Germinal center (tissue), 1 donor: Measurements from ENCODE around the gene BRSK2.
A peak's percentile ranks its signal among the peaks of the same experiment; 100 is the strongest.

Experiments used
- DNase-seq: peaks from one replicate; pipeline ENCODE4 v3.0.0; 2012; ENCODE audit warnings: mixed read lengths, low spot score

Gene BRSK2

GRCh38 chr11:1375955-1376258 lies 13.8 kb upstream of the BRSK2 start:
- DNase-seq = no peak

GRCh38 chr11:1377231-1377780 lies 12.4 kb upstream of the BRSK2 start:
- DNase-seq = no peak

GRCh38 chr11:1381793-1382425 lies 7.8 kb upstream of the BRSK2 start:
- DNase-seq = no peak

- DNase-seq = no peak
Measured at GRCh38 chr11:1382429-1382828, 7.3 kb upstream of the BRSK2 start.

GRCh38 chr11:1382831-1383607 lies 6.7 kb upstream of the BRSK2 start:
- peak; percentile 87 for DNase-seq

GRCh38 chr11:1384199-1384970 lies 5.3 kb upstream of the BRSK2 start:
- no peak for DNase-seq

GRCh38 chr11:1387521-1387920 lies 2.2 kb upstream of the BRSK2 start:
- no peak for DNase-seq

- no peak for DNase-seq
Measured at GRCh38 chr11:1387961-1388762, 1.6 kb upstream of the BRSK2 start.

- DNase-seq = no peak
Measured at GRCh38 chr11:1388763-1389102, 1.0 kb upstream of the BRSK2 start.

- peak; percentile 90 for DNase-seq
Measured at GRCh38 chr11:1389103-1389931, 417 bp upstream of the BRSK2 start.

- no peak for DNase-seq
Measured at GRCh38 chr11:1390569-1391164, 933 bp downstream of the BRSK2 start.

- DNase-seq = no peak
Measured at GRCh38 chr11:1391165-1392075, 1.7 kb downstream of the BRSK2 start.

- no peak for DNase-seq
Measured at GRCh38 chr11:1392111-1392510, 2.4 kb downstream of the BRSK2 start.

GRCh38 chr11:1392561-1392960 lies 2.8 kb downstream of the BRSK2 start:
- DNase-seq = no peak

- no peak for DNase-seq
Measured at GRCh38 chr11:1393038-1393710, 3.4 kb downstream of the BRSK2 start.

GRCh38 chr11:1394936-1395772 lies 5.4 kb downstream of the BRSK2 start:
- DNase-seq = no peak

GRCh38 chr11:1395773-1396374 lies 6.1 kb downstream of the BRSK2 start:
- DNase-seq = no peak

GRCh38 chr11:1396375-1396841 lies 6.7 kb downstream of the BRSK2 start:
- no peak for DNase-seq
